ENCODE results near the gene BCAS3.
"Not testable (repeated sequence)": the region's sequence is repeated elsewhere in the genome, so short reads cannot be mapped to it uniquely, and the experiment has no call there.

The BCAS3 gene

GRCh38 chr17:60802377-60802776 lies 124.7 kb downstream of the BCAS3 start:
- no peak for DNase-seq

GRCh38 chr17:60803059-60803458 lies 125.4 kb downstream of the BCAS3 start:
- no peak for DNase-seq

GRCh38 chr17:60804831-60805230 lies 127.2 kb downstream of the BCAS3 start:
- no peak for DNase-seq

GRCh38 chr17:60809421-60809820 lies 131.8 kb downstream of the BCAS3 start:
- no peak for DNase-seq

GRCh38 chr17:60814941-60815340 lies 137.3 kb downstream of the BCAS3 start:
- not testable (repeated sequence) for DNase-seq

- DNase-seq: no peak
These were observed 139.5 kb downstream of the BCAS3 start for GRCh38 chr17:60817192-60817591.

- DNase-seq: no peak
These were observed 141.9 kb downstream of the BCAS3 start for GRCh38 chr17:60819447-60820130.

GRCh38 chr17:60823515-60823914 lies 145.9 kb downstream of the BCAS3 start:
- DNase-seq: no peak

- no peak for DNase-seq
These were observed 147.7 kb downstream of the BCAS3 start for GRCh38 chr17:60825351-60825750.

- no peak for DNase-seq
These were observed 150.3 kb downstream of the BCAS3 start for GRCh38 chr17:60827943-60828342.

- DNase-seq: no peak
These were observed 154.5 kb downstream of the BCAS3 start for GRCh38 chr17:60832151-60832585.

- DNase-seq: no peak
These were observed 155.0 kb downstream of the BCAS3 start for GRCh38 chr17:60832631-60833030.

GRCh38 chr17:60840456-60840855 lies 162.8 kb downstream of the BCAS3 start:
- DNase-seq: no peak

GRCh38 chr17:60845012-60845411 lies 167.4 kb downstream of the BCAS3 start:
- DNase-seq: no peak

GRCh38 chr17:60846175-60846574 lies 168.5 kb downstream of the BCAS3 start:
- DNase-seq: no peak

- no peak for DNase-seq
These were observed 173.5 kb downstream of the BCAS3 start for GRCh38 chr17:60851181-60851580.

GRCh38 chr17:60857556-60858080 lies 180.0 kb downstream of the BCAS3 start:
- DNase-seq: no peak

GRCh38 chr17:60862482-60862881 lies 184.8 kb downstream of the BCAS3 start:
- no peak for DNase-seq

- DNase-seq: no peak
These were observed 186.4 kb downstream of the BCAS3 start for GRCh38 chr17:60863892-60864707.

- DNase-seq: no peak
These were observed 187.0 kb downstream of the BCAS3 start for GRCh38 chr17:60864708-60865005.

GRCh38 chr17:60874772-60875171 lies 197.1 kb downstream of the BCAS3 start:
- DNase-seq: no peak

GRCh38 chr17:60886731-60887613 lies 209.3 kb downstream of the BCAS3 start:
- not testable (repeated sequence) for DNase-seq

- no peak for DNase-seq
These were observed 210.0 kb downstream of the BCAS3 start for GRCh38 chr17:60887614-60888028.
